B cell (primary cell): ENCODE measurements around the gene UBA3. TPM values are rescaled to one million over a fixed set of nuclear protein-coding genes. Genes with fewer than 3 reads are reported as not detected.

Experiments used
- ATAC-seq: fragments of 200-7000 bp; cut with Tn5 transposase; one replicate; pipeline ENCODE4 v1.10.0; 2021; ENCODE audit warnings: low read depth, mild to moderate bottlenecking, moderate number of reproducible peaks, moderate library complexity
- CTCF ChIA-PET: fragments of 350-600 bp; sonication (Branson Sonifier 250); formaldehyde crosslinking; loops from one replicate; lab custom pipeline; 2021; ENCODE audit warnings: antibody characterized with exemption, inconsistent platforms; lab: Charles Lee
- POLR2A ChIA-PET: fragments of 350-600 bp; sonication (Branson Sonifier 250); formaldehyde crosslinking; loops from one replicate; lab custom pipeline; 2021; ENCODE audit warnings: antibody characterized with exemption; lab: Charles Lee
- DNase-seq: peaks from one replicate; pipeline ENCODE4 v3.0.0; 2013
- H2AFZ ChIP-seq: 2 replicates; pipeline ENCODE4 v1.6.1; 2012; ENCODE audit warnings: mild to moderate bottlenecking, low read depth, low read length; ENCODE audit not compliant: insufficient read depth, poor library complexity, severe bottlenecking
- H3K27ac ChIP-seq, 2 donors: 1 replicate in 1 of 2; 2 replicates in 1 of 2; pipeline ENCODE4 v1.5.1; 2012 to 2013; ENCODE audit warnings: low read length in 2 of 2, mild to moderate bottlenecking in 2 of 2, moderate library complexity in 1 of 2
- H3K27me3 ChIP-seq, 4 experiments: fragments of 200-600 bp in 1 of 4; sonication (generic) in 1 of 4; replicated peaks in 1 of 4; 1 replicate in 2 of 4; 2 replicates in 2 of 4; pipeline versions ENCODE4 v1.6.1 to v1.7.0; 2013 to 2016; ENCODE audit warnings: low read length in 3 of 4, mild to moderate bottlenecking in 2 of 4, mixed read lengths in 1 of 4, moderate library complexity in 1 of 4; ENCODE audit not compliant: insufficient read depth in 4 of 4, control insufficient read depth in 3 of 4; ENCODE audit errors: control extremely low read depth in 1 of 4
- H3K36me3 ChIP-seq, 2 experiments: replicated peaks in 1 of 2; 1 replicate in 1 of 2; 2 replicates in 1 of 2; pipeline versions ENCODE4 v1.6.1 to v1.7.1; 2013; ENCODE audit warnings: low read length in 1 of 2; ENCODE audit not compliant: insufficient read depth in 2 of 2, control insufficient read depth in 1 of 2; ENCODE audit errors: control extremely low read depth in 1 of 2, extremely low read depth in 1 of 2
- H3K4me1 ChIP-seq, 2 donors: fragments of 200-600 bp in 1 of 2; sonication (generic) in 1 of 2; 1 replicate in 1 of 2; 2 replicates in 1 of 2; pipeline versions ENCODE4 v1.5.1 to v1.6.1; 2013 to 2017; ENCODE audit warnings: low read length in 2 of 2; ENCODE audit not compliant: control insufficient read depth in 2 of 2, insufficient read depth in 2 of 2
- H3K4me2 ChIP-seq: replicated peaks from 2 replicates; pipeline ENCODE3; 2012; ENCODE audit warnings: mild to moderate bottlenecking, low read depth, low read length; ENCODE audit not compliant: poor library complexity, severe bottlenecking
- H3K4me3 ChIP-seq, 5 experiments: fragments of 200-600 bp in 1 of 5; sonication (generic) in 1 of 5; 1 replicate in 3 of 5; 2 replicates in 2 of 5; pipeline versions ENCODE4 v1.5.1 to v1.7.0; 2011 to 2016; ENCODE audit warnings: low read length in 4 of 5, mild to moderate bottlenecking in 4 of 5, low read depth in 2 of 5, control low read depth in 1 of 5, moderate library complexity in 1 of 5; ENCODE audit not compliant: insufficient read depth in 1 of 5; ENCODE audit errors: control extremely low read depth in 1 of 5, extremely low read depth in 1 of 5
- H3K79me2 ChIP-seq: fragments of 200-600 bp; sonication (generic); one replicate; pipeline ENCODE4 v1.6.0; 2016; ENCODE audit warnings: low read length; ENCODE audit not compliant: control insufficient read depth, insufficient read depth
- H3K9ac ChIP-seq: fragments of 200-600 bp; sonication (generic); 2 replicates; pipeline ENCODE4 v1.6.1; 2017; ENCODE audit warnings: mild to moderate bottlenecking, low read length, moderate library complexity
- H3K9me3 ChIP-seq, 3 donors: one replicate each; pipeline versions ENCODE4 v1.6.1 to v1.7.1; 2013; ENCODE audit warnings: low read length in 2 of 3; ENCODE audit not compliant: control insufficient read depth in 2 of 3, insufficient read depth in 1 of 3; ENCODE audit errors: control extremely low read depth in 1 of 3
- H4K20me1 ChIP-seq: 2 replicates; pipeline ENCODE4 v1.6.0; 2012; ENCODE audit warnings: mild to moderate bottlenecking, low read length; ENCODE audit not compliant: insufficient read depth, control insufficient read depth, poor library complexity, severe bottlenecking
- H3K27ac Mint-ChIP-seq: one replicate; pipeline ENCODE4 v1.8.0; 2021; ENCODE audit warnings: mixed read lengths
- H3K27me3 Mint-ChIP-seq: one replicate; pipeline ENCODE4 v1.8.0; 2021; ENCODE audit warnings: mixed read lengths
- H3K4me1 Mint-ChIP-seq: one replicate; pipeline ENCODE4 v1.8.0; 2021; ENCODE audit warnings: mixed read lengths
- H3K4me3 Mint-ChIP-seq: one replicate; pipeline ENCODE4 v1.8.0; 2021; ENCODE audit warnings: mixed read lengths
- H3K9me3 Mint-ChIP-seq: one replicate; pipeline ENCODE4 v1.8.0; 2022; ENCODE audit warnings: mixed read lengths; ENCODE audit not compliant: insufficient read depth
- CTCF ChIP-seq: fragments of 200-600 bp; IDR thresholded peaks from one replicate; pipeline ENCODE4 v1.8.0; 2022; ENCODE audit warnings: antibody characterized with exemption, mild to moderate bottlenecking
- EZH2 ChIP-seq: IDR thresholded peaks from 2 replicates; pipeline ENCODE4 v1.6.1; 2012; ENCODE audit warnings: borderline replicate concordance, low read depth, mild to moderate bottlenecking, moderate library complexity, low read length; ENCODE audit not compliant: insufficient read depth, poor library complexity, severe bottlenecking
- WGBS: methylation state at CpG from one replicate; pipeline ENCODE4 v1.1.5; 2013; ENCODE audit warnings: missing lambda C conversion rate; ENCODE audit not compliant: insufficient coverage; 5-methylcytosine and 5-hydroxymethylcytosine counted together
- intact Hi-C: fragments of 100-400 bp; cut with micrococcal nuclease; formaldehyde crosslinking; loops from one replicate; pipeline ENCODE4 v1.10.0; 2022
- polyA plus RNA-seq: library from polyadenylated mRNA; depleted of rRNA; stranded (reverse); fragments of >200 nt; gene quantifications from 2 replicates; pipeline ENCODE4 v1.2.3, GENCODE V29; 2012
- total RNA-seq, 2 donors: library from RNA; stranded (reverse); fragments of 120-200 nt in 1 of 2; gene quantifications; 1 replicate in 1 of 2; 2 replicates in 1 of 2; pipeline versions ENCODE4 v1.2.3 to v1.2.4, GENCODE V29; 2013 to 2022

UBA3 gene
- total and polyA plus RNA-seq, 2 donors (not counting 1 experiment from before 2014, with no cell fraction given): 42.2 to 99.8 TPM

DNA sequence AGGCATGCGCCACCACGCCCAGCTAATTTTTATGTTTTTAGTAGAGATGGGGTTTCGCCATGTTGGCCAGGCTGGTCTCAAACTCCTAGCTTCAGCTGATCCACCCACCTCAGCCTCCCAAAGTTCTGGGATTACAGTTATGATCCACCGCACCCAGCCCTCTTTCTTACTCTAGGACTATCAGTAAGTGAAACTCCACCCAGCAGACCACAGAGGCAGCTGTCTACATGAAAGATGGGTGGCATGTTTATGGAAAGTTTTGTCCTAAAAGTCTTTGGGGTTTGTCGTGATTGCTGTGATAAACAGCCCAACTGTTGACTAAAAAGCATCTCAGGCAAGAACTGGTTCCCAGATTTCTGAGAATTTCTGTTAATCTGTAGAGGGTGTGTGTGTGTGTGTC is 15.5 kb upstream of the UBA3 start:
- peak overlapping the region; percentile 26 to 94 for H3K27ac ChIP-seq
- ChIA-PET POLR2A (no interaction called here), CTCF (no interaction called here)
- Mint-ChIP-seq H3K27me3 (no peaks in the 10 kb centered on the region), H3K9me3 (no peaks in the 10 kb centered on the region), H3K27ac (peak overlapping the region; percentile 92), H3K4me1 (peaks cover 68% of the 10 kb centered on the region), H3K4me3 (peak overlapping the region; percentile 68)
- DNase-seq: no peak
- peak overlapping the region; percentile 37 for H3K4me2 ChIP-seq
- no peak overlapping the region for H3K4me3 ChIP-seq
- peaks cover 13% of the 10 kb centered on the region for H4K20me1 ChIP-seq
- peak overlapping the region; percentile 36 for H3K9ac ChIP-seq
- peaks cover 5 to 23% of the 10 kb centered on the region in 2 experiments for H3K36me3 ChIP-seq
- TF ChIP-seq EZH2: no peak
- TF ChIP-seq CTCF: no peak
- peaks cover 89% of the 10 kb centered on the region for H3K79me2 ChIP-seq
- intact Hi-C loops: loop anchor here (2.0 kb wide), 1 partner anchor 15 kb away; the partner anchor contains the start of gene UBA3
- ATAC-seq: no peak
- WGBS: 7% methylated on average over 1 of the region's 5 CpGs
- H2AFZ ChIP-seq: no peak overlapping the region
- H3K27me3 ChIP-seq: no peaks in the 10 kb centered on the region
- no peaks in the 10 kb centered on the region for H3K9me3 ChIP-seq
- H3K4me1 ChIP-seq: peaks cover 62 to 63% of the 10 kb centered on the region in 2 donors

- ChIA-PET CTCF (interaction anchor here (1.1 to 3.8 kb wide), 2 partner anchors 25 to 28 kb away, joined by 3 to 25 read pairs; partner anchors contain the start of gene LMOD3), POLR2A (no interaction called here)
- Mint-ChIP-seq H3K4me3 (peak overlapping the region; percentile 74), H3K4me1 (peaks cover 75% of the 10 kb centered on the region), H3K27me3 (no peaks in the 10 kb centered on the region), H3K27ac (peak overlapping the region; percentile 96), H3K9me3 (no peaks in the 10 kb centered on the region)
- ATAC-seq: no peak
- Histone ChIP-seq H3K4me2 (peak overlapping the region; percentile 87), H3K9ac (peak overlapping the region; percentile 39), H3K4me3 (peak overlapping the region in 2 of 5 experiments; percentile 5 to 19), H3K9me3 (no peaks in the 10 kb centered on the region), H3K4me1 (peaks cover 72 to 73% of the 10 kb centered on the region in 2 donors), H2AFZ (peak overlapping the region; percentile 25), H3K27ac (peak overlapping the region; percentile 71 to 94), H3K36me3 (peaks cover 2 to 30% of the 10 kb centered on the region in 2 experiments), H3K79me2 (peaks cover 89% of the 10 kb centered on the region), H3K27me3 (no peaks in the 10 kb centered on the region), H4K20me1 (peaks cover 12% of the 10 kb centered on the region)
- intact Hi-C loops: loop anchor here (2.0 kb wide), 1 partner anchor 14 kb away; the partner anchor contains the start of gene UBA3
- 9% methylated on average over 5 of the region's 8 CpGs for WGBS
- peak; percentile 35 for DNase-seq
- no peak for TF ChIP-seq CTCF
- TF ChIP-seq EZH2: no peak
These were observed 14.5 kb upstream of the UBA3 start for GRCh38 chr3:69094467-69095205.
